HL-60 (cell line): ENCODE results near the gene FTO.
A peak's percentile ranks its signal among the peaks of the same experiment; 100 is the strongest.

Experiments used
- DNase-seq, 2 experiments: peaks; one replicate each; pipeline ENCODE4 v3.0.0-alpha.2; 2010 to 2020; ENCODE audit warnings: low read depth in 1 of 2, low spot score in 1 of 2
- H3K27ac ChIP-seq: fragments of 250-450 bp; sonication (Bioruptor Pico); replicated peaks from 2 replicates; pipeline ENCODE4 v1.5.1; 2020; ENCODE audit warnings: mild to moderate bottlenecking, moderate library complexity
- H3K27me3 ChIP-seq: fragments of 250-450 bp; sonication (Bioruptor Pico); 2 replicates; pipeline ENCODE4 v1.5.1; 2021; ENCODE audit warnings: mild to moderate bottlenecking, moderate library complexity; ENCODE audit not compliant: insufficient read depth, poor library complexity, severe bottlenecking
- H3K4me3 ChIP-seq: replicated peaks from 2 replicates; pipeline ENCODE4 v1.5.1; 2011; ENCODE audit warnings: mild to moderate bottlenecking, control low read depth, low read length; ENCODE audit not compliant: insufficient read depth
- CTCF ChIP-seq: IDR thresholded peaks from one replicate; pipeline ENCODE4 v1.5.1; 2011; ENCODE audit warnings: low read length, control low read depth, inconsistent platforms; ENCODE audit not compliant: insufficient read depth
- GABPA ChIP-seq: IDR thresholded peaks from 2 replicates; pipeline ENCODE4 v1.6.1; 2012; ENCODE audit warnings: low read depth
- POLR2AphosphoS5 ChIP-seq: IDR thresholded peaks from 2 replicates; pipeline ENCODE4 v1.6.1; 2012; ENCODE audit warnings: low read depth
- REST ChIP-seq: IDR thresholded peaks from 2 replicates; pipeline ENCODE4 v1.6.1; 2012; ENCODE audit warnings: low read depth; ENCODE audit not compliant: insufficient replicate concordance
- SPI1 ChIP-seq: IDR thresholded peaks from 2 replicates; pipeline ENCODE4 v1.6.1; 2012; ENCODE audit warnings: low read depth, mild to moderate bottlenecking, borderline replicate concordance

Gene FTO

GRCh38 chr16:54121539-54122295 lies 417.8 kb downstream of the FTO start:
- Histone ChIP-seq H3K27ac (no peak overlapping the region), H3K27me3 (no peaks in the 10 kb centered on the region), H3K4me3 (no peak overlapping the region)
- no peak for DNase-seq
- TF ChIP-seq GABPA (no peak), SPI1 (no peak), REST (no peak), POLR2AphosphoS5 (no peak), CTCF (no peak)

GRCh38 chr16:54123766-54124165 lies 419.8 kb downstream of the FTO start:
- Histone ChIP-seq H3K27ac (no peak overlapping the region), H3K27me3 (no peaks in the 10 kb centered on the region), H3K4me3 (no peak overlapping the region)
- no peak for DNase-seq
- no peak for TF ChIP-seq REST

GRCh38 chr16:54125751-54126655 lies 422.0 kb downstream of the FTO start:
- Histone ChIP-seq H3K27me3 (no peaks in the 10 kb centered on the region), H3K4me3 (no peak overlapping the region), H3K27ac (peak overlapping the region; percentile 51)
- TF ChIP-seq CTCF (no peak), REST (no peak), SPI1 (no peak)
- DNase-seq: peak; percentile 16 to 39
